HAP-1 (cell line): ENCODE measurements around the gene PRRT4.

ENCODE experiments used
- DNase-seq, 2 experiments: peaks; one replicate each; pipeline ENCODE4 v3.0.0-alpha.2; 2016 to 2020; ENCODE audit warnings: low spot score in 2 of 2
- H3K27me3 ChIP-seq: fragments of 250-450 bp; sonication (Bioruptor Pico); 2 replicates; pipeline ENCODE4 v1.5.1; 2020; ENCODE audit warnings: low read depth, mild to moderate bottlenecking, moderate library complexity
- H3K36me3 ChIP-seq: fragments of 250-450 bp; sonication (Bioruptor Pico); replicated peaks from 2 replicates; pipeline ENCODE4 v1.5.1; 2020; ENCODE audit warnings: mild to moderate bottlenecking
- H3K4me1 ChIP-seq: fragments of 250-450 bp; sonication (Bioruptor Pico); 2 replicates; pipeline ENCODE4 v1.5.1; 2020; ENCODE audit warnings: mild to moderate bottlenecking
- H3K4me3 ChIP-seq: fragments of 250-450 bp; sonication (Bioruptor Pico); 2 replicates; pipeline ENCODE4 v1.5.1; 2020; ENCODE audit warnings: mild to moderate bottlenecking, moderate library complexity
- H3K9me3 ChIP-seq: fragments of 250-450 bp; sonication (Bioruptor Pico); 2 replicates; pipeline ENCODE4 v1.5.1; 2020; ENCODE audit warnings: mild to moderate bottlenecking, moderate library complexity
- in situ Hi-C: fragments of 300-500 bp; cut with MboI; formaldehyde crosslinking; loops from 3 replicates; pipeline ENCODE4 v1.14.3; 2020; ENCODE audit warnings: low sequenced_read_pairs, inconsistent platforms, mixed read lengths

The PRRT4 gene

DNA sequence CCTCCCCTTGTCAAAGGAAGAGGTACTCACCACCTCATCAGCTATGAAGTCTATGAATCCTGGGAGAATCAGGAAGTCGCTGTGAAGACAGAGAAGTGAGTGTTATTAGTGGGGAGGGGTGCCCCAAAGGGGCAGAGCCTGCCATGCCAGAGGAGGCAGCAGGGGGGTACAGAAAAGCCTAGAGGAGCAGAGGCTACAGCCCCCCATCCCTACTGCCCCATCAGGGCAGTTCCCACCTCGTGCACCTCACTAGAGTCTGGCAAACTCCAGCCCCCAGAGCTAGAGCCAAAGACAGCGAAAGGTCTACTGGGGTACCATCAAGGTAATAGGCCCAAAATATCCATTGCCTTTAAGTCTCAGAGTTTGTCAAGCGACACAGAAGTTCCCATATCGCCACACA is 42.2 kb upstream of the PRRT4 start:
- DNase-seq = no peak
- in situ Hi-C loops = no loop called here

DNA sequence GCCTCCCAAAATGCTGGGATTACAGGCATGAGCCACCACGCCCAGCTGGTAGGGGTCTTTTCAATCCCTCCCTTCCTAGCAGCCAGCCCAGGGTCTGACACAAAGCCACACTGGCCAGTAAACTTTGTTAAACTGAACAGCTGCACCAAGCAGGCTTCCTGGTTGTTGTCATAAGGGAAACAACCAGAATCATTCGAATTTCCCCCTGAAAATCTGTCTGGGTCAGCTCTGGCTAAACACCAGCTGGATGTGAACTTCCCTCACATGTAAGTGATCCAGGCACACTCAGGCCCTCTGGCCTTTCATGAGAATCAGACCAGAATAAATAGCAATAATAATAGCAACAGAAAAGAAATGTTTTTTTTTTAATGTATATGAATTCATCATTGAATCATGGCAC is 40.9 kb upstream of the PRRT4 start:
- DNase-seq = no peak
- no peaks in the 10 kb centered on the region for H3K27me3 ChIP-seq
- no peaks in the 10 kb centered on the region for H3K9me3 ChIP-seq
- peaks cover 64% of the 10 kb centered on the region for H3K36me3 ChIP-seq
- in situ Hi-C loops = no loop called here
- H3K4me3 ChIP-seq = no peak overlapping the region
- H3K4me1 ChIP-seq = peaks cover 11% of the 10 kb centered on the region

More for the DNA sequence above, 42.2 kb upstream of the PRRT4 start:
- Histone ChIP-seq H3K36me3 (peaks cover 50% of the 10 kb centered on the region), H3K4me3 (peak overlapping the region; percentile 69), H3K9me3 (no peaks in the 10 kb centered on the region), H3K4me1 (peaks cover 22% of the 10 kb centered on the region), H3K27me3 (no peaks in the 10 kb centered on the region)

DNA sequence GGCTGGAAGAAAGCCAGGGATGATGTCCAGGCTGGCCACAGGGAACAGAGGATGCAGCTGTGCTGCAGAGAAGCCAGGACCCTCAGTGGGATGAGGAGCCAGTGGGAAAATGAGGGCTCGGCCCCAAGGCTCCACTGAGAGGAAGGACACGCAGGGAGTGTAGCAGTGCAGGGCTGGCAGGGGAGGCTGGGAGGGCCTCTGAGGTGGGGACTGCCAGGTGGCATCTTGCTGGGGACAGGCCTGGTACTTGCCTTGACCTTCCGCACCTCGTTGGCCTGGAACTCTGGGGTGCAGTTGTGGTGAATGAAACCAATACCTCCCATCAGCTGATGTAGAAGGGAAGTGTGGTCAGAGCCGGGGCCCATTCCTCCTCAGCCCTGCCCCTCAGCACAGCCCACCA is 39.1 kb upstream of the PRRT4 start:
- DNase-seq = no peak
- no peak overlapping the region for H3K4me3 ChIP-seq
- in situ Hi-C loops = no loop called here
- H3K4me1 ChIP-seq = peaks cover 11% of the 10 kb centered on the region
- no peaks in the 10 kb centered on the region for H3K9me3 ChIP-seq
- H3K27me3 ChIP-seq = no peaks in the 10 kb centered on the region
- peaks cover 81% of the 10 kb centered on the region for H3K36me3 ChIP-seq

DNA sequence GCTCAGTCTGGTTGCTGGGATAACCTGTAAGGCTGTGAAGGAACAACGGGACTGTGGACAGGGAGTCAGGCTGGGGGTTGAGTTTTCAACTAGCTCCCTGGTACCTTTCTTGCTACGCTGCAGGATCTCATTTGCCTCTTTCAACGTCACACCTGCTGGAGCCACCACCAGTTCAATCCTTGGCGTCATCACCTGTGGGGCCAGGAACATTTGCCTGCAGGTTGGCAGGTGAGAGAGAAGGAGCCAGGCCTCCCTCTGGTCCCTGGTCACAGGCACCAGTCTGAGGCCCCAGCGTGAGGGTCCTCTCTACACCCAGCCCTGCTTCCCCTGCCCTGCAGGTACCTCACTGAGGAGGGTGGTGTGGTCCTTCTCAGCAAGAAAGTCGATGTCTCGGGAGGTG is 38.5 kb upstream of the PRRT4 start:
- H3K4me1 ChIP-seq = peaks cover 11% of the 10 kb centered on the region
- in situ Hi-C loops = no loop called here
- no peak for DNase-seq
- H3K4me3 ChIP-seq = no peak overlapping the region
- H3K9me3 ChIP-seq = no peaks in the 10 kb centered on the region
- H3K27me3 ChIP-seq = no peaks in the 10 kb centered on the region
- peaks cover 87% of the 10 kb centered on the region for H3K36me3 ChIP-seq

DNA sequence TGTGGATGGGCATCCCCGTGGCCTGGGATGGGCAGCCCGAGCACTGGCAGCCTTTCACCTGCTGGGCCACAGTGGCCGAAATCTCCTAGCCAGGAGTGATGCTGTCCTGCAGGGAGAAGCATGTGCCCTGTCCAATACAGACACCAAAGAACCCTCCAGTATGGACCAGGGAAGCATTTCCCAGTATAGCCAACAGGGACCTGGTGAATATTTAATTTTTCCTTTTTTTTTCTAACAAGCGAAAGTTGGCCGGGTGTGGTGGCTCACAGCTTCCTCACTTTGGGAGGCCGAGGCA is 37.3 kb upstream of the PRRT4 start:
- H3K36me3 ChIP-seq = peaks cover 95% of the 10 kb centered on the region
- DNase-seq = no peak
- in situ Hi-C loops = no loop called here
- no peaks in the 10 kb centered on the region for H3K27me3 ChIP-seq
- no peaks in the 10 kb centered on the region; the same call in 1 of the 2 replicates for H3K4me1 ChIP-seq
- no peaks in the 10 kb centered on the region for H3K9me3 ChIP-seq
- H3K4me3 ChIP-seq = no peak overlapping the region

DNA sequence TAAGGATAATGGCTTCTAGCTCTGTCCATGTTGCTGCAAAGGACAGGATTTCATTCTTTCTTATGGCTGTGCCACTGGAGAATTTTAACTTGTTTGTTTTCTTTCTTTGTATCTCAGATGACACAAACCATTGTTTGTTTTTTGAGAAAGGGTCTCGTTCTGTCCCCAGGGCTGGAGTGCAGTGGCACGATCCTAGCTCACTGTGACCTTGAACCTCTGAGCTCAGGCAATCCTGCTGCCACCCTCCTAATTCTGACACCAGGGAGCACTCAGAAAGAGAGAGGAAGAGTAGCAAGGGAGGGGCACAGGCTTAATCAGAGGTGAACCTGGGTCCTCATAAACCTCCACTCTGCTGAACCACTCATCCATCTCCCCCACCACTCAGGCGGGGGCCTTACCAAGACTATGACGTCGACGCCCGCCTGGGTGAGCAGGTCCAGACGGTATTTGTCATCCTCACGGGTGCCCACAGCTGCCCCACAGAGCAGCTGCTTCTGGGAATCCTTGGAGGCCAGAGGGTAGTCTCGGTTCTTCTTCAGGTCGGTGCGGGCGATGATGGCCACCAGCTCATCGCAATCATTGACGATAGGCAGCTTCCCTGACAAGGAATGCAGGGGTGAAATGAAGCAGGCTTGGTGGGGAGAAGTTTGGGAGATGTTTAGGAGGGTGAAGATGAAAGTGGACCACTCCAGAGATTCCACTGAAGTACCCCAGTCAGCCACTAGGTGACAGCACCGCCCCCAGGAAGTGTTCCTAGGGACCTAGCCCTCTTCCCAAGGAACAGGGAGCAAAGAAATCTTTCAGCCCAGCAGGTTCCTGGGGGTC is 36.7 kb upstream of the PRRT4 start:
- Histone ChIP-seq H3K4me1 (no peaks in the 10 kb centered on the region), H3K27me3 (no peaks in the 10 kb centered on the region), H3K4me3 (no peak overlapping the region), H3K36me3 (peaks cover 92% of the 10 kb centered on the region), H3K9me3 (no peaks in the 10 kb centered on the region)
- DNase-seq = peak in 1 of 2 experiments; percentile 83
- in situ Hi-C loops = no loop called here

DNA sequence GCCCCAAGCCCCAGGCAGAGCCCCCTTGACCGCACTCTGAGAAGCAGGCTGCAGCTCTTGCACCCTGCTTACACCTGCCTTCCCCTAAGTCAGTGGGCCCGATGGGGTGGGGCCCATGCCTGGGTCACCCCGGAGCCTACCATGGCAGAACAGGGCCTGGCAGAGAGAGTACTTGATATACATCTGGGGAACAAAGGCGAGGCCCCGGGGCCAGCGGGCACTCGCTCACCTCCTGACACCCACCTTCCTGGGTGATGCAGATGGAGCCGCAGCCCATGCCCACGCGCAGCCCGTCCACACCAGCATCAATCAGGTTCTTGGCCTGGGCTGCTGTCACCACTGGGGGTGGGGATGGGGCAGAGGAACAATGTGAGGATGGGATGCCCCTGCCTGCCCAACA is 34.9 kb upstream of the PRRT4 start:
- Histone ChIP-seq H3K36me3 (peaks cover 86% of the 10 kb centered on the region), H3K4me3 (no peak overlapping the region), H3K27me3 (no peaks in the 10 kb centered on the region), H3K4me1 (no peaks in the 10 kb centered on the region), H3K9me3 (no peaks in the 10 kb centered on the region)
- no peak for DNase-seq
- in situ Hi-C loops = no loop called here

DNA sequence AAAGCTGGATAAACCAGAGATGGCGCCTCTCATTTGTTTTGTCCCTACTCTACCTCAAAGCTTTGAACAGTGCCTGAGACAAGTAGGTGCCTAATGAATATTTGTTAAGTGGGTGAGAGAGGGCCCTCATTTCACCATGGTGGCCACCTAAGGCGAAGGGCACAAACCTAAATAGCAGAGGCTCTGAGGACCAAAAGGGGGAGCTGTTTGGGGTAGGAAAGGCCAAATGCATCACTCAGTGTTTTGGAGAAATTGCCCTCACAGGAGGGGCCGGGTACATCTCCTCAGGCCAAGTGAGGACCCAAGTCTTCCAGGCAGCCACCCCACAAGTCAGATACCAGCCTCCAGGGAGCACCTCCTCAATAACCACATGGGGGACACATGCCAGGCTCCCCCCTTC is 34.3 kb upstream of the PRRT4 start:
- in situ Hi-C loops = no loop called here
- no peak for DNase-seq
- no peaks in the 10 kb centered on the region for H3K27me3 ChIP-seq
- no peak overlapping the region for H3K4me3 ChIP-seq
- H3K9me3 ChIP-seq = no peaks in the 10 kb centered on the region
- H3K4me1 ChIP-seq = no peaks in the 10 kb centered on the region
- H3K36me3 ChIP-seq = peaks cover 80% of the 10 kb centered on the region

DNA sequence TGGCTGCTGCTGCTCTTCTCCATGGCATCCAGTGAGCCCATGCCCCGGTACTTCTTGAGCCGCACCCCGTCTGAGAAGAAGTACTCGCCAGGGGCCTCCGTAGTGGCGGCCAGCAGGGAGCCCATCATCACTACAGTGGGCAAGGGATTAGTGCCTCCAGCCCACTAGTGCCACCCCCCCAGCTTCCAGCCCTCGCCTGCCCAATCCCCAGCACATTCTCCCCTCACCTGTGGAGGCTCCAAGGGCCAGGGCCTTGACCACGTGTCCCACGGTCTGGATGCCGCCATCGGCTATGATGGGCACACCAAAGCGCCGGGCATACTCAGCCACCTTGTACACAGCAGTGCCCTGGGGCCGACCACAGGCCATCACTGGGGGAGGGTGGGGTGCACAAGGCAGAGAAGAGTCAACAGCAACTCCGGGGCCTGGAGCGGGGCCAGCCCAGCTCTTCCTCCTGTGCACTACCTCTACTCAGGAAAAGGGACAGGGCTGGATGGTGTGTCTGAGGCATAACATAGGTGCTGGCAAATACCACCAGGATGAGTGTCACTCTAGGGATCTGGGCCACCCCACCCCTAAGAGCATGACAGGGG is 33.5 kb upstream of the PRRT4 start:
- in situ Hi-C loops = no loop called here
- H3K4me3 ChIP-seq = no peak overlapping the region
- DNase-seq = no peak
- peaks cover 72% of the 10 kb centered on the region for H3K36me3 ChIP-seq
- H3K27me3 ChIP-seq = no peaks in the 10 kb centered on the region
- H3K4me1 ChIP-seq = no peaks in the 10 kb centered on the region
- H3K9me3 ChIP-seq = no peaks in the 10 kb centered on the region

DNA sequence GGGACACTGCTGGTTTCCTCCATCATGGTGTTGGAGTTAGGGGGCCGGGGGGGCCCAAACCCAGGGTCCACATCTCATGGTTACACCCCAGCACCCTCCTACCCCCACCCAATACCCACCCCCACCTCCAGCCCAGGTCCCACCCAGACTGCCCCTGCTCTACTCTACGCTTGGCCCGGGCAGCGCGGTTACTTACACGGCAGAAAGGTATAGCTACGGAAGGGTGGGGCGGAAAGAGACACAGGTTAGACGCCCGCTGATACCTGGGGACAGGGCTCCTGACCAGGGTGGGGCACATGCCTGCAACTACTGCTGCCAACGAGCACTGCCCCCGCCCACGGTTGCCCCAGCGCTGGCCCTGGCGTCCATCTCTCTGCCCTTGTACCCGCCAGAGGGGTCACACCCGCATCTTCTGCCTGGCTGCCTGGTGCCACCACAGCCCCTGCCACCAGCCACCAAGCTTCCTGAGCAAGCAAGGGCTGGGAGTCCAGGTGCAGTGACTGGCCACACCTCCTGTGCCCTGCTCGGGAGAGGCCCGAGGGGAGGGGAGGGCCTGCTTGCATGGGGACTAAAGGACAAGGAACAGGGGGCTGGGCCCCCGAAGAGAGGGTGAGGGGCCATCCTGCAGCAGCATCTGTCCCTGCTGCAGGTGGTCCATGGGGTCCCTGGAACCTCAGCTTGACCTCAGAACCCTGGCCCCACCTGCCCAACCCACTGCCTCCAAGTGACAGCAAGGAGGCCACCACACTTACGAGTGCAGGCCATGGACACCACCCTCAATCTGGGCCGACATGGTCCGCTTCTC is 32.2 kb upstream of the PRRT4 start:
- in situ Hi-C loops = no loop called here
- Histone ChIP-seq H3K27me3 (no peaks in the 10 kb centered on the region), H3K9me3 (no peaks in the 10 kb centered on the region), H3K4me1 (no peaks in the 10 kb centered on the region), H3K36me3 (peaks cover 61% of the 10 kb centered on the region), H3K4me3 (no peak overlapping the region)
- no peak for DNase-seq

DNA sequence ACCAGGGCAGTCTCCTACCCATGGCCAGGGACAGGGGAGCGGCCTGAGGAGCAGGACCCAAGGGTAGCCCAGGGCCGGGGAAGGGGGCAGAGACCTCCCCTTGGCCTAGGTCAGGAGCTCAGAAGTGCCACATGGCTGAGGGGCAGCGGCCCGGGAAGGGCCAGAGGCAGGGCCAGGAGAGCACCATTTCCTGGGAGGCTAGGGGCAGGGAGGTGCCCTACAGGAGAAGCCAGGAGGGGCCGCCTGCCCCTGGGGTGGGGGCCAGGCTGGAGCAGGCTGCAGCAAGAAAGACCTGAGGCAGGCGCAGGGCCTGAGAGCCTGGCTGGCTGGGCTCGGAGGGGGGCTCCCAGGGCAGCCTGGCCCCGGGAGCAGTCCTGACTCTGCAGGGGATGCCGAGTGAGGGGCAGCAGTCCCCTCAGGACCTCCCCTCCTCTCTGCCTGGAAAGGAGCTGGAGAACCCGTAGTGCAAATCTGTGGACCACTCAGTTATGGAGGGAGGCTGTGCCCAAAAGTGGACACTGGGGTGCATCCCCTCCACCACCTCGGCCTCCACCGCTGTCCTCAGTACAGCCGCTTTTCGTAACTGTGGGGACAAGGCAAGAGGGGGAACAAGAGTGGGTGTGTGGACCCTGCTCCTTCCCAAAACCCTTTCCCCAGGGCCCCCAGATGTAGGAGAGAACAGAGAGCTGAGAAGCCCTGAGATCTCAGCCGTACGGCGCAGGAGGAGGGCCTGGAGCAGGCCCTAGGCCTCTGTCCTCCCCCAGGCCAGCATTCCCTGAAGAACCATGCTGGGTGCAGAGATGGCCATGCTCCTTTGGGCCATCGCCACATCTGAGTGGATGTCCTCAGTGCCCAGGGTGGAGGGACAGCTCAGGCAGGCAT is 31.2 kb upstream of the PRRT4 start:
- Histone ChIP-seq H3K27me3 (0 out of 2 replicates have a peak, but pooled peaks cover 4% of the 10 kb centered on the region), H3K4me3 (no peak overlapping the region), H3K9me3 (no peaks in the 10 kb centered on the region), H3K36me3 (peaks cover 50% of the 10 kb centered on the region), H3K4me1 (no peaks in the 10 kb centered on the region; the same call in 1 of the 2 replicates)
- DNase-seq = no peak
- in situ Hi-C loops = no loop called here

DNA sequence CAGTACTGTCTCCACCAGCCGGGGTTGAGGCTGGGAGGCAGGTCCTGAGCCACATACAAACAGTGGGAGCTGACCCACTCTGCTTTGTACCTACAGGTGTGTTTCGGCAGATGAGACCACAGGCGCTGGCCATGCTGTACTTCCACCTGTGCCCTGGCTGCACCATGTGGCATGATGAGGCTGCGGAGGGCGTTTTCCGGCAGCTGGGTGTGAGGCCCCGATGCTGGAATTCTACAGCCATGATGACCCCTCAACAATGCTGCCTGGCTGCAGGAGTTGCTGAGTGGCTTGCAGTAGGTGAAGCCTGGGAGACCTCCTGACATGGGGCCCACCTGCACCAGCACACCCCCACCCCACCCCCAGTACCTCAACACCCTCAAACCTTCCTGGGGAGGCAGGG is 30.3 kb upstream of the PRRT4 start:
- Histone ChIP-seq H3K4me1 (no peaks in the 10 kb centered on the region; the same call in 1 of the 2 replicates), H3K27me3 (0 out of 2 replicates have a peak, but pooled peaks cover 4% of the 10 kb centered on the region), H3K4me3 (no peak overlapping the region), H3K9me3 (no peaks in the 10 kb centered on the region), H3K36me3 (peaks cover 41% of the 10 kb centered on the region)
- in situ Hi-C loops = no loop called here
- DNase-seq = no peak

DNA sequence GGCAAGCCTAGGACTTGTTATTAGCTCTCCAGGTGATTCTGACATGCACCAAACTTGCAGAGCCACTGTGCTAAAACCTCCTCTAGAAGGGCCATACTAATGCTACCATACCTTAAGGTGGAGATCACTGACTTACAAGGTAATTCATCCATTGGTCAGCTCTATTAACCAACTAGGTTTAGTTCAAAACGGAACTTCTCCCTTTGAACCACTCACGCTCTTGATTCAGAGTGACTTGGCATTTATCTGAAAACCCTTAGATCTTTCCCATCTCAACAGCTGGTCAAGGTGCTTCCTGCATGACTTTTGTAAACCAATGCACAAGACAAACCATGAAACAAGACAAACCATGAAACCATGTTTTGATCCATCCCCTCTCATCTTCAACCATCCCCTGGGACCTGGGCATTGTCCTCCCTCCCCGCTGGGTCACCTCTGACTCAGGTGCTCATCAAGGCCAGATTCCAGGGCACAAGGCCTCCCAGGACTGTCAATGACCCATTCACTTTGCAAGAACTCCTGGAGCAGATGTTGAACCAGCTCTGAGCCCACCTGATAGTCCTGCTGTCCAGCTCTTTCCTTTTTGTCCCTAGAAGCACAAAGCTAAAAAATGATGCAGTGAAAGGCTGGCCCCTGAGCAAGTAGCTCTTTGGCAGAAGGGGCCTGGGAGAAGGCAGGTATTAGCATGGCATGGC is 29.5 kb upstream of the PRRT4 start:
- no peaks in the 10 kb centered on the region for H3K9me3 ChIP-seq
- DNase-seq = peak in 1 of 2 experiments; percentile 2
- peaks cover 34% of the 10 kb centered on the region for H3K36me3 ChIP-seq
- H3K4me1 ChIP-seq = no peaks in the 10 kb centered on the region; the same call in 1 of the 2 replicates
- no peak overlapping the region for H3K4me3 ChIP-seq
- 0 out of 2 replicates have a peak, but pooled peaks cover 4% of the 10 kb centered on the region for H3K27me3 ChIP-seq
- in situ Hi-C loops = no loop called here
